Measurements from ENCODE around the gene TBCE.

Gene TBCE

DNA sequence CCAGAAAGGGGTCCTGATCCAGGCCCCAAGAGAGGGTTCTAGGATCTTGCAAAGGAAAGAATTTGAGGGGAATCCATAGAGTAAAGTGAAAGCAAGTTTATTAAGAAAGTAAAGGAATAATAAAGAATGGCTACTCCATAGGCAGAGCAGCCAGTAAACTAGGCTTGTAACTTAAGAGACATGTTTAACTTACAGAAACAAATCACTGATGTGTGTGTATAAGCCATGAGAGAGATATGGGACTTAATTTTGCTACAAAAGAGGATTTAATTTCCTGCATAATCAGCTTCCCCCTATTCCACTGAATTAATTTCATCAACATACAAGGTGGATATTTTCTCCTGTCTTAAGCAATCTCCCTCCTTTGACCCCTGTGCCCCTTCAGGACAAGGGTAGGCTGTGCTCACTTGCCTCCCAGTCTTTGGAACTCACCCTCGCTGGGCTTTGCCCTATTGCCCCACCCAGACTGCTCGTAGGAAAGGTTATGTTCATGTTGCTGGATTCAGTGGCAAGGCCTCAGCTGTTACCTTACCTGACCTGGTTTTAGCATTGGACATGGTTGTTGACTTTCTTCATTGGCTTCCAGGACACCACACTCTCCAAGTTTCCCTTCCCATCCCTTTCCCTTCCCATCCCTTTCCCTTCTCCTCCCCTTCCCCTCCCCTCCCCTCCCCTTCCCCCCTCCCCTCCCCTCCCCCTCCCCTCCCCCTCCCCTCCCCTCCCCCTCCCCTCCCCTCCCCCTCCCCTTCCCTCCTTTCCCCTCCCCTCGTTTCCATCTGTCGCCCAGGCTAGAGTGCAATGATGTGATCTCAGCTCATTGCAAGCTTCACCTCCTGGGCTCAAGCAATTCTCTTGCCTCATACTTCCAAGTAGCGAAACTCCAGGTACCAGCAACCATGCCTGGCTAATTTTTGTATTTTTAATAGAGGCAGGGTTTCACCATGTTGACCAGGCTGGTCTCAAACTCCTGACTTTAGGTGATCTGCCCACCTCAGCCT lies 44.6 kb downstream of the TBCE start:
- DNase-seq (ENCODE audit: low spot score) = no peak

DNA sequence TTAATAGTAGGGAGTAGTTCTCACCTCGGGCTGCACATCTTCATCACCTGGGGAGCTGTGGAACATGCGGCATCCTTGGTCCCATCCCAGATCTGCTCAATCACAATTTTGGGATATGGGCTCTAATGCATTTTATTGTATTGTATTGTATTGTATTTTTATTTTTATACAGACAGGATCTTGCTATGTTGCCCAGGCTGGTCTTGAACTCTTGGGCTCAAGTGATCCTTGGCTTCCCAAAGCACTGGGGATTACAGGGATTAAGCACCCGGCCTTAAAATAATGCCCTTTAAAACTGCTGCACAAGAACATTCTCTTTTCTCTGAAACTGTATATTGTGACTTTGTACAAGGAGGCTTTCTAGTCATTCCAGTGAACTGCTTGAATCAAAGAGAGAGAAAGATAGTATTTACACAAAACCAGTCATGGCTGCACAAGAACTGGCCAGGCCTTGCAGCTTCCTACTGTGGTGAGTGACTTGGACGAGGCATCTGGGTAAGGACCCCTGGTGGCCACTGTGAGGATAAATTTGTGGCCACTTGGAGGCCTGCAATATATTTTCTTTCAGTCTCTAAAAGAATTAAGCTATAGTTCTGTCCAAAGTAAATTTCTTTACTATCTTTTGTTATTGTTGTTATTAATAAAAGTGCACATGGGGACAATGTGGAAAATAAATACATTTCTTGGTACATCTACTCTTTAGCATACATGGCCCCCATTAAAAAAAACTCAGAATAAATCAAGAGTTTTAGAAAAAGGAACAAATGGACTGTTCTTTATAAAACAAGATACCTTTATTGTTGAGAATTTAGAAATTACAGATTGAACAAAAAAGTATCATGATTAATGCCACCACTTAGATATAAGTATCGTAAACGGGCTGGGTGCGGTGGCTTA lies 48.0 kb downstream of the TBCE start:
- peak; percentile 79 for DNase-seq (ENCODE audit: low spot score)

DNA sequence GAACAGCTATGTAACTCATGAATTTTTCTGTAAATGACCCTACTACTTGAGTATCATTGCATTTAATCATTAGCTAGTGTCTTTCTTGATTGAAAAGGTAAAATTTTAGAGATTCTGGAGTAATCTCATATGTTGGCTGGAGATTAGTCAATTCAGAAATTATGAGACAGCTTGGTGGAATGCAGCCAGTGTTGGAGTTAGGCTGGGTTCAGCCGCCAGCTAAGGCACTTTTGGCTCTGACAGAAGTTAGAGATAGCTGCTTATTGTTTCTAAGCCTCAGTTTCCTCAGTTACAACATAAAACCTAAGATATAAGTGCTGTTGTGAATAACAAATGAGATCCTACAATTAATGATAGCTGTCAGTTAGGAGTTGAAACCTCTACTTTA lies 49.4 kb downstream of the TBCE start:
- DNase-seq (ENCODE audit: low spot score) = no peak

DNA sequence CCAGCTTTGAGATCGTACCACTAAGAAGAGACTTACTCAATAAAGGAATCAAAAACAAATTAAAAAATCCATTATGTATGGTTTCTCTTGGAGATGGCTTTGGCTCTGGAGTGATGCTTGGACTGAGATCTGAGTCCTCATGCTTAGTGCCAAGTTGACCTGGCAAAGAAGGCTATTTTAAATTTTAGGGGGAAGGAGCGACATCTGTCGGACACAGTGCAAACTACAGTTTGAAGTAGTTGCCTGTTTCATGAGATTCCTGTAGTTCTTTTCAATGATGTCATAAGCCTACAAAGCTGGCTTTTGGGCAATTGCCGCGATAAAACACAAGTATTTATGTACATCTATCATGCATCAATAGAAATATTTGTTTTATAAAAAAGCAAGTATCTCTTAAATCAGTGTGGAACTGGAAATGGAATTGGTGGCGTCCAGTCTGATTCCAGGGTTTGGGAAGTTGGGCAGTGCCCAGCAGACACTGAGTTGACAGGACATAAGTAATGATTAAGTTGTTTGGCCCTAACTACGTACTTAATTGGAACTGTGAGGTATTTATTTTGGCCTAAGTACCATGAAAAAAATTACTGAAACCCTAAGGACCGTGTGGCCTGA lies 50.0 kb downstream of the TBCE start:
- peak; percentile 77 for DNase-seq (ENCODE audit: low spot score)

DNA sequence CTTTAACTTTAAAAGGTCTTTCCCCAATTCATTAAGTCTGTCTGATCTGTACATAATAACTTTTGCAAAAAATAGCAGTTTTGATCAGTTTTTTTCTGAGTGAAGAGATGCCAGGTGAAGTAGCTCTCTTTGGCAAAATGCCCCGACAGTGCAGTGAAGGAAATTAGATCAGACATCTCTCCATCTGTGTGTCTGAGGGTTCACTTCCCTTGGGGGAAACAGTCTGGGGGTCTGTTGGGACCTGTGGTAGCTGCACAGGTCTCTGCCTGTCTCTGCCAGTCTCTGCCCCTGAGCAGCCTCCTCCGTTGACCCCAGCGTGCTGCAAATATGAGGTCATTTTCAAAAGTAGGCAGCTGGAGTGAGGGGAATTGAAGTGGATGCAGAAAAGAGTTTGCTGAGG lies 54.5 kb downstream of the TBCE start:
- no peak for DNase-seq (ENCODE audit: low spot score)

DNA sequence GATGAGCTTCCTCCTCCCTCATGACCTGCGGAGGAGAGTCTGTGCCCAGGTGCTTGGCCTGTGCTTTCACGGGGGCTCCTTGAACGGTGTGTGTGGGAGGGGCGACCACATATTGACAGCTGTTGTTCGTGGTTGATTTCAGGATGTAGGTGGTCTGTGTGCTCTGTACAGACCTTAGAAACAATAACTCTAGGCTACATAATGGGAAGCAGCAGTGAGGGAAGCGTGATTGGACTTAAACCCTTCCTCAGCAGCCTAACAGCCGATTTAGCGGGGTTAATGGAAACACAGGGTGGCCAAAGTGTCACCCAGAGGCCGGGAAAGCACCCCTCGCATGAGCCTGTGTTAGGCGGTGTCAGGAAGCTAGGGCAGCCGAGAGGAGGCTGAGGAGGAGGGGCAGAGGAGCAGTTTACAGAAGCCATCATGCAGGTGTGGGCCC lies 56.0 kb downstream of the TBCE start:
- no peak for DNase-seq (ENCODE audit: low spot score)

DNA sequence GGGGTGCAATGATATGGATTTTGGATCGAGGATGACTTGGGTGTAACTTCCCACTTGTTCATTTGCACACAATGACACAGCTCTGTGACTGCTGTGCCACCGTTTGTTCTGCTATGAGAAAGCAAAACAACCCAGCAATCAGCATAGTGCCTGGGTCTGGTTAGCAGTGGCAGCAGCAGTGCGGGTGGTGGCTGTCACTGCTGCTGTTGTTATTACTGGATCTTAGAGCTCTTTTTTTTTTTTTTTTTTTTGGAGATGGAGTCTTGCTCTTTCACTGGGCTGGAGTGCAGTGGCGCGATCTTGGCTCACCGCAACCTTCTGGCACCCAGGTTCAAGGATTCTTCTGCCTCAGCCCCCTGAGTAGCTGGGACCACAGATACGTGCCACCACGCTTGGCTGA lies 56.9 kb downstream of the TBCE start:
- no peak for DNase-seq (ENCODE audit: low spot score)

DNA sequence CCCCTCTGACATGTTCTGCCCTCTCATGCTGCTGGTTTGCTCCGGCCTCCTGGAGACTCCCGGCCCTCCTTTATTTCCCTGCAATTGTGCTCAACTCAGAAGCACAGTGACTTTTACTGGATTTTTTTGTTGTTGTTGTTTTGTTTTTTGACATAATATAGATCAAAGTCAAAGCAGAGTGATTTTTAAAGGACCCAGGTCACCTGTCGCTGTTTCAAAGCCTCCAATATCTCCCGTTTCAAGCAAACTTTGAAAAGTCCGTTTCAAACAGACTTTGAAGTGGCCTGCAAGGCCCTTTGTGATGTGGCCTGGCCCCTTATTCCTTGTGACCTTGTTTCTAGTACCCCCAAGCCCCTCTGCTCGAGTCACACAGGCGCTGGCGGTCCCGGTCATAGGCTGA lies 58.1 kb downstream of the TBCE start:
- DNase-seq (ENCODE audit: low spot score) = no peak

DNA sequence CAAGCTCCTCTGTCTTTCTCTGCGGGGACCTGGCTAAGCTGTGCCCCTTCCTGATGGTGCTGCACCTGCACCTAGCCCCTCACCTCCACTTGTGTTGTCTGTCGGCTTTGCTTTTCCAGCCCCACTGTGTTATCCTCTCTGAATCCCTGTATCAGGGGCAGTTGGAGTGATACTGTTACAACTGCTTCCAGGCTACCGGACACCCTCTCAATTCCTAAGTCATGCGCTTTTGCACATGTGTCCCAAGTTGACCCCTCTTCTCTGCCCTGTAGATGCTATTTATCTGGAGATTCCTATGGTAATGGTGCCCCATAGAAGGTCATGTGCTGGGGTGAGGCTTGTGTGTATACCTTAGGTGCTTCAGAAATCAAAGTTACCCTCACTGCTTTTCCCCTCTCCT lies 58.9 kb downstream of the TBCE start:
- DNase-seq (ENCODE audit: low spot score) = no peak

DNA sequence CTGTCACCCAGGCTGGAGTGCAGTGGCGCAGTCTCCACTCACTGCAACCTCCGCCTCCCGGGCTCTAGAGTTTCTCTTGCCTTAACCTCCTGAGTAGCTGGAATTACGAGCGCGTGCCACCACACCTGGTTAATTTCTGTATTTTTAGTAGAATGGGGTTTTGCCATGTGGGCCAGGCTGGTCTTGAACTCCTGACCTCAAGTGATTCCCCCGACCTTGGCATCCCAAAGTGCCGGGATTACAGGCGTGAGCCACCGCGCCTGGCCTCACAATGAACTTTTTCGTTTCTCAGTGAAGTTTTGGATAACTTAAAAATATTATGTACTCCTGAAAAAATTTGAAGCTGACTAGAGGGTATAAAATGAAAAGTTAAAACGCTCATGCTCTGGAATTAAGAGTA lies 59.5 kb downstream of the TBCE start:
- DNase-seq (ENCODE audit: low spot score) = no peak

DNA sequence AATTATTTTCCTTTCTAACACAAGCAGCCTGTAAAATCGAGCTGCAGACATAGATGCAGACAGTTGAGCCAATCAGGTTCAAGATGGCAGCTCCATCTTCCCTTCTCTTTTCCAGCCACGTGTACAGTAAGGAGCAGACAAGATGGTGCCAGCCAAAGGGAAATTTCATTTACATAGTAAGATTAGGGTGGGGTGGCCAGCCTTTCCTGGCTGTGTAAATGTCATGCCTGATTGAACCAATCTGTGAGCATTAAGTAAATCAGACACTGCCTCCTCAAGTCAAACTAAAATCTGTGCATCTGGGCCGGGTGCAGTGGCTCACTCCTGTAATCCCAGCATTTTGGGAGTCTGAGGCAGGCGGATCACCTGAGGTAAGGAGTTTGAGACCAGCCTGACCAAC lies 60.2 kb downstream of the TBCE start:
- no peak for DNase-seq (ENCODE audit: low spot score)

DNA sequence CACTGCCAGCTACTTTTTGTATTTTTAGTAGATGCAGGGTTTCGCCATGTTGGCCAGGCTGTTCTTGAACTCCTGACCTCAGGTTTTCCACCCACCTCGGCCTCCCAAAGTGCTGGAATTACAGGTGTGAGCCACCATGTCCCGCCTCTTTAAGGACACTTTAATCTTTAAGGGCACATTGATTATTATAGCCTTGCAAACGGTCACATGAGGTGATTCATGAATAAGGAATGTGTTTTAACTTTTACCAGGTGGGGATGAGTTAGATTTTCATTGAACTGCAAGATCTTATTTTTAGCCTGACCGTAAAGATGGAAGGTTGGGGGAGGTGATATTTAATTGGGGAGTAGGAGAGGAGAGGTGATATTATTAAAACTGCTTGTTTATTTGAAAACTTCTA lies 61.9 kb downstream of the TBCE start:
- DNase-seq (ENCODE audit: low spot score) = peak; percentile 39

DNA sequence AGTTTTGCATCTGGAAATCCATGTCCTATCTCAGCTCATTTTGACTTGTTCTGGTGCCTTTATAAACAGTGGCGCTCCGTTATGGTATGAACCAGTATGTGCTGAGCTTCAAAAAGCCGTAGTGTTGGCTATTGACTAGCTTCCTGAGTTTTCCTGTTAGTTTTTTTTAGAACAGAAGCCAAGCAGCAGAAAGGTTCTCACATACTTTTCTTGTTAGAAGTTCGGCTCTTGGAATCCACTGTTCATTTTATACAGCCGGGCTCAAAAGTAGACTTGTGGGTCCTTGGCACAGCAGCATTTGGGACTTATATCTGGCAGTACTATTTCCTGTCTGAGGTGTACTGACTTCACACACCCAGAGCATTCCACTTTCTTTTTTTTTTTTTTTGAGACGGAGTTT lies 63.8 kb downstream of the TBCE start:
- no peak for DNase-seq (ENCODE audit: low spot score)

DNA sequence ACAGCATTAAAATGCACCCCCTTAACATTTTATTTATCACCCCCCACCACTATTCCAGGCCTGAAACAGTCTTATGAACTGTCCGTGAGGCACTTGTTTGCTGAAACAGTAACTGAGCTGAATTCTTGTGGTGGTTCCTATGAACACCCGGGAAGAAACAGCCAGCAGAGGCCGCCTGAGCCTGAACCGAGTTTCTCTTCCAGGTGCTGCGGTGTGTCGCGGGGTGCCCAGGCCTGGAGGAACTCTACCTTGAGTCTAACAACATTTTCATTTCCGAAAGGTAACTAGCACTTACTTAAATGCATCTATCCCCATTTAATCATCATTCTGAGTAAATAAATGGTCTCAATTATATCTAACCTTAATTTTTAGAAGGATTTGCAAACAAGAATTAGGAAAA lies 66.8 kb downstream of the TBCE start:
- no peak for DNase-seq (ENCODE audit: low spot score)

DNA sequence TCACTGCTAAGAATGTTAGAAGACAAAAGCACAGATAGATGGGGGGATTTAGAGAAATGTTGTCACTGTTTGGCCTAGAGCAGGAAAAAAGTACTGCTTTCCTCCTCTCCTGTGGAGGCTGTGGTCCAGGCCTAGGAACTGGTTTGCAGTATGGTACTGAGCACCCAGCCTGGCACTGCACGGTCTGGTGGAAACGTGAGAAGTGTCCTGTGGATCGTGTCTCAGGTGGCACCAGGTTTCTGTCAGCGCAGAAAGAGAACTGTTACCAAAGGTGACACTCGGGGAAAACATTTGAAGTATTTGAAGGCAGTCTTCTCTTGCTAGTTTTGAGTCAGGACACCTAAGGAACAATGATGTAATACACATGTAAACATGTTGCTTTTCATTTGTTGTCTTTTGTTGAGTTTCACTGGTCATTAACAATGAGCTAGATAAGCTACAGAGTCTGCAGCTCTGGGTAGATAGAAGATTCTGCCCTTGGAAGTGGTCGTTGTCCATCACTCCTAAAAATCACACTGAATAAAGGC lies 74.0 kb downstream of the TBCE start:
- DNase-seq (ENCODE audit: low spot score) = peak; percentile 11

DNA sequence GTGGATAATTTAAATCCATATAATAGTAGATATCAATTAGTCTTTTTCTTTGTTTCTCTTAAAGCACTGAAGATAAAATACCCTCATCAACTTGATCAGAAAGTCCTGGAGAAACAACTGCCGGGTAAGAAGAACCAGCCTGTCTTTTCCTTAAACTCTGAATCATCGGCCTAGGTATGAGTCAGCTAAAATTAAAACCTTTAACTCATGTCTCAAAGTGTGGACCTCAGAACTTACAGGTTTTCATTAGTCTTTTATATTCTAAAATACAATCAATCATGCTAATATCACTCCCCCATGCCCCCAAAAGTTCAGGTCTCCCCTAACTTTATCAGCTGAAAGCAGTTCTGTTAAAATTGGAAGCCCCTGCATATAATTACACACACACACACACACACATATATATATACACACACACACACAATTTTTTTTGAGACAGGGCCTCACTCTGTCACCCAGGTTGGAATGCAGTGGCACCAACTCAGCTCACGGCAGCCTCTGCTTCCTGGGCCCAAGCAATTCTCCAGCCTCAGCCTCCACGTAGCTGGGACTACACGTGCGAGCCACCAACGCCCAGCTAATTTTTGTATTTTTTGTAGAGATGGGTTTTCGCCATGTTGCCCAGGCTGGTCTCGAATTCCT lies 75.7 kb downstream of the TBCE start:
- peak; percentile 69 for DNase-seq (ENCODE audit: low spot score)

DNA sequence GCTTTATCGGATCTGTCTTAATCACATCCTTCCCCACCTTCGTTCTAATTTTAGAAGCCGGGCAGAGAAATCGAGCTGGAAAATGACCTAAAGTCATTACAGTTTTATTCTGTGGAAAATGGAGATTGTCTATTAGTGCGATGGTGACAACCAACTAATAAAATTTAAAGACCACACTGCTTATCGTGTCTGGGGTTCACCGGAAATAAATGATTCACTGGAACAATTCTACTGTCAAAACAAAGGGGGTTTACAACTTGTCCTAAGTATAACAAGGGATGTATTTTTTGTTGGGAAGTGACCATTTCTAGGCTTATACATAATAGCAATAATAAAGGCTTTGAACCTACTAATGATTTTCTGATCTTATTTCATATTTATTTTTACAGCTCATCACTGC lies 81.4 kb downstream of the TBCE start:
- no peak for DNase-seq (ENCODE audit: low spot score)

DNA sequence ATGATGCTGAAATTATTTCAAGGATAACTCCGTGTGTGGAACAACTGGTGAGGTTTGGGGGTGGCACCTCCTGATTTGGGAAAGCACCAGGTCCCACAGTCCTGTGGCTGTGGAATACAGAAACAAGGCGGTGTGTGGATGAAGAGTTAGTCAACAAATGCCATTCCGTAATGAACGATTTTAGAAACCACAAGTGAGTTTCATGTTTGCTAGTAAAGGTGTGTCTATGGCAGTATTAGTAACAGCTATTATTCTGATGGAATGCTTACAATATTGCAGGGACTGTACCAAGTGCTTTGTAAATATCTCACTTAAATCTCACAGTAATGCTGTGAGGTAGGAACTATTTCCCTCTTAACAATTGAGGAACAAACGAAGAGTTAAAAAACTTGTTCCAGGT lies 83.2 kb downstream of the TBCE start:
- no peak for DNase-seq (ENCODE audit: low spot score)

DNA sequence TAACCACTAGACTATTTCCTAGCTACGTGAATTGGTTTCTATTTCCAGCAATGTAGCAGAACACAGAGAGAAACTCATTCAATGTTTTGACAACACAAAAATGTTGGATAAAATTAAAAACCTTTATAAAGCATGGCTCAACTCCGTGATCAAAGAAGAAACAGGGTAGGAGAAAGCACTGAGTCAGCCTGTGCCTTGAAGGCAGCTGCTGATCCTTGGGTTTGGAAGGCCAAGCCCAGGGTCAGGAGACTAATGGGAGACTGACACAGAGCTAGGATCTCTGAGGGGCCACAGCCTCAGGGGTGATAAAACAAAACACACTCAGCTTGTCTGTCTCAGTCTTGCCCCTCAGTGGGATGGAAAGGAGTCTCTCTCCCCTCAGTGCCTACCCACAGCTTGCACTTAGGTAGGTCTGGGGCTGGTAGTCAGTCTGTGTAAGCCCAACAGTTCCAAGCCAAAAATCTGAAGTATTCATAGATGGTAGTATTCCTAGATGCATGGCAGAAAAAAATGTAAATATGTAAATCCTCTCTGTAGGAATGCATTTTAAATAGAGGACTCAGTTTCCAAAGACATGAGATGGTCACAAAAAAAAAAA lies 83.8 kb downstream of the TBCE start:
- no peak for DNase-seq (ENCODE audit: low spot score)

DNA sequence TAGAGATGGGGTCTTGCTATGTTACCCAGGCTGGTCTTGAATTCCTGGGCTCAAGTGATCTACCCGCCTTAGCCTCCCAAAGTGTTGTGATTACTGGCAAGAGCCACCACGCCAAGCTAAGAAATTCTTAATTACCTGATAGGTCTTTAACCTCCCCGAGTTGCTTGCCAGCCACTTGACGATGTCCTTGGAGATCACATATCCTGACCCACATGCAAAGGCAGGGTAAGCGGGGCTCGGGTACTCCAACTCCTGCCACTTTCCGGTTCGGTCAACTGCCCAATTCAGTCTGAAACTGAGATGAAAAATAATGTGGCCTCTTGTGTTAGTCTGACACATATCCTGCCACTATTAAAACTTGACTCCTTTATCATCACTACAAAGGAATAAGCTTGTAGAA lies 86.8 kb downstream of the TBCE start:
- no peak for DNase-seq (ENCODE audit: low spot score)

DNA sequence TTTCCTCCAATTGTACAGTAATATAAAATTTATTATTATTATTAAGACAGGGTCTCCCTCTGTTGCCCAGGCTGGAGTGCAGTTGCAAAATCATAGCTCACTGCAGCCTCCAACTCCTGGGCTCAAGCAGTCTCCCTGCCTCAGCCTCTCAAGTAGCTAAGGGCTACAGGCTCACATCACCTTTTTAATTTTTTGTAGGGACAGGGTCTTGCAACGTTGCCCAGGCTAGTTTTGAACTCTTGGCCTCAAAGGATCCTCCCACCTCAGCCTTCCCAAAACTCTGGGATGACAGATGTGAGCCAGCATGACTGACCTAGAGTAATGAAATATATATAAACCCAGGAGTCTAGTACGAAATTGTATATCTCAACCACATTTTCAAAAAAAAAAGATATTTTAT lies 87.9 kb downstream of the TBCE start:
- DNase-seq (ENCODE audit: low spot score) = no peak
